Thoracic aorta endothelial cell (primary cell): ENCODE results near the gene CDCA5. TPM values are rescaled to one million over a fixed set of nuclear protein-coding genes. Genes with fewer than 3 reads are reported as not detected.

Experiments used
- small RNA-seq: library from RNA; depleted of rRNA; stranded (forward); fragments of <200 nt; gene quantifications from one replicate; pipeline ENCODE3, GENCODE V24; 2012
- total RNA-seq: library from RNA; depleted of rRNA; stranded (reverse); fragments of >200 nt; gene quantifications from 2 replicates; pipeline ENCODE4 v1.2.3, GENCODE V29; 2012

CDCA5 gene
- 18.0 and 28.6 TPM in 2 replicates for total RNA-seq

GRCh38 chr11:65083834-65084597 lies at the start of gene CDCA5, which contains the start of gene ZFPL1:
TSS of gene CDCA5 (minus strand) at chr11:65084040. CDS start at chr11:65083978, 62 bp downstream.
TSS of gene ZFPL1 (plus strand) at chr11:65084222. CDS start at chr11:65084699, 477 bp downstream.

GRCh38 chr11:65121865-65122696 lies 38.2 kb upstream of the CDCA5 start, which contains the start of the genes FAU and MRPL49:
TSS of gene FAU (minus strand) at chr11:65122134. CDS start at chr11:65121813, 321 bp downstream.
TSS of gene MRPL49 (plus strand) at chr11:65122321. CDS start at chr11:65122347, 26 bp downstream.

GRCh38 chr11:65117206-65118096 lies 33.6 kb upstream of the CDCA5 start, which contains the start of gene ZNHIT2:
TSS of gene ZNHIT2 (minus strand) at chr11:65117701. CDS start at chr11:65117653, 48 bp downstream.

GRCh38 chr11:65111744-65112545 lies 28.1 kb upstream of the CDCA5 start, which contains the start of gene TM7SF2:
TSS of gene TM7SF2 (plus strand) at chr11:65111872. CDS start at chr11:65112016, 144 bp downstream.

GRCh38 chr11:65095974-65096806 lies 12.3 kb upstream of the CDCA5 start, which contains the start of gene VPS51:
TSS of gene VPS51 (plus strand) at chr11:65096214. CDS start at chr11:65096251, 37 bp downstream.

GRCh38 chr11:65058419-65059054 lies 25.3 kb downstream of the CDCA5 start, which contains the start of gene NAALADL1:
TSS of gene NAALADL1 (minus strand) at chr11:65058553. CDS start at chr11:65058521, 32 bp downstream.

GRCh38 chr11:65040847-65041622 lies 42.8 kb downstream of the CDCA5 start, which contains the start of gene SAC3D1:
TSS of gene SAC3D1 (plus strand) at chr11:65041210. CDS start at chr11:65041293, 83 bp downstream.

Small RNA genes lying within 50 kb of the gene (small RNA-seq; reads per million reads assigned to genes)
- gene SNX15 = not detected

Other genes with a start within 250 kb of the CDCA5 start
- 0.13 and 0.22 TPM in 2 replicates for gene CDC42BPG, start 239.4 kb downstream of the CDCA5 start, total RNA-seq
- gene EHD1, start 205.4 kb downstream of the CDCA5 start, total RNA-seq = 91.8 and 98.6 TPM in 2 replicates
- 13.0 and 19.8 TPM in 2 replicates for gene ATG2A, start 166.8 kb downstream of the CDCA5 start, total RNA-seq
- gene PPP2R5B, start 159.4 kb downstream of the CDCA5 start, total RNA-seq = 10.0 and 10.1 TPM in 2 replicates
- gene GPHA2, start 148.1 kb downstream of the CDCA5 start, total RNA-seq = not detected in 2 replicates
- gene MAJIN, start 111.9 kb downstream of the CDCA5 start, total RNA-seq = not detected in 2 replicates
- 0.53 and 2.0 TPM in 2 replicates for gene BATF2, start 87.1 kb downstream of the CDCA5 start, total RNA-seq
- 58.4 and 65.9 TPM in 2 replicates for gene ARL2, start 69.9 kb downstream of the CDCA5 start, total RNA-seq
- 7.6 and 11.6 TPM in 2 replicates for gene SNX15, start 56.6 kb downstream of the CDCA5 start, total RNA-seq
- 12.1 and 14.5 TPM in 2 replicates for gene SAC3D1, start 42.8 kb downstream of the CDCA5 start, total RNA-seq
- gene NAALADL1, start 25.5 kb downstream of the CDCA5 start, total RNA-seq = 4.4 and 5.2 TPM in 2 replicates
- 27.4 and 28.2 TPM in 2 replicates for gene ZFPL1, start 182 bp upstream of the CDCA5 start, total RNA-seq
- 127 and 225 TPM in 2 replicates for gene VPS51, start 12.2 kb upstream of the CDCA5 start, total RNA-seq
- gene TM7SF2, start 27.8 kb upstream of the CDCA5 start, total RNA-seq = 15.0 and 20.9 TPM in 2 replicates
- gene ZNHIT2, start 33.7 kb upstream of the CDCA5 start, total RNA-seq = 10.3 and 10.5 TPM in 2 replicates
- 269 and 352 TPM in 2 replicates for gene FAU, start 38.1 kb upstream of the CDCA5 start, total RNA-seq
- 43.0 and 63.3 TPM in 2 replicates for gene MRPL49, start 38.3 kb upstream of the CDCA5 start, total RNA-seq
- gene SYVN1, start 50.5 kb upstream of the CDCA5 start, total RNA-seq = 7.4 and 12.1 TPM in 2 replicates
- not detected in 2 replicates for gene SPDYC, start 86.2 kb upstream of the CDCA5 start, total RNA-seq
- gene CAPN1, start 97.9 kb upstream of the CDCA5 start, total RNA-seq = 155 and 234 TPM in 2 replicates
- 15.3 and 23.9 TPM in 2 replicates for gene POLA2, start 177.9 kb upstream of the CDCA5 start, total RNA-seq
- 19.5 and 28.3 TPM in 2 replicates for gene CDC42EP2, start 230.8 kb upstream of the CDCA5 start, total RNA-seq
- gene DPF2, start 249.8 kb upstream of the CDCA5 start, total RNA-seq = 45.1 and 49.1 TPM in 2 replicates